HEK293 (cell line): Measurements from ENCODE around the gene SLC30A1.

Experiments
- CTCF ChIA-PET: fragments of 350-600 bp; formaldehyde crosslinking; extraction: SDS; loops from one replicate; lab custom pipeline; 2021; ENCODE audit warnings: antibody characterized with exemption; lab: Yijun Ruan, JAX
- POLR2A ChIA-PET: fragments of 300-600 bp; formaldehyde crosslinking; extraction: SDS; loops from one replicate; lab custom pipeline; 2020; ENCODE audit warnings: antibody characterized with exemption, inconsistent platforms; lab: Yijun Ruan, JAX
- H3K27ac ChIP-seq: fragments of 200-500 bp; sonication (Bioruptor generic); 2 replicates; pipeline ENCODE4 v1.5.1; 2014; ENCODE audit warnings: low read depth, low read length, control low read depth, inconsistent platforms; ENCODE audit errors: extremely low read depth
- H3K36me3 ChIP-seq, 2 experiments: fragments of 200-500 bp in 1 of 2; sonication (Bioruptor generic) in 1 of 2; 1 replicate in 1 of 2; 2 replicates in 1 of 2; pipeline ENCODE4 v1.5.1; 2014 to 2017; ENCODE audit warnings: inconsistent platforms in 2 of 2, low read length in 2 of 2; ENCODE audit not compliant: control insufficient read depth in 2 of 2, insufficient read depth in 1 of 2
- H3K4me1 ChIP-seq: fragments of 200-500 bp; sonication (Bioruptor generic); 2 replicates; pipeline ENCODE4 v1.5.1; 2014; ENCODE audit warnings: mild to moderate bottlenecking, low read length, inconsistent platforms; ENCODE audit not compliant: control insufficient read depth, insufficient read depth
- H3K4me3 ChIP-seq: 2 replicates; pipeline ENCODE4 v1.5.1; 2011; ENCODE audit warnings: low read depth, mild to moderate bottlenecking, control low read depth, low read length, moderate library complexity
- H3K9me3 ChIP-seq: fragments of 200-500 bp; sonication (Bioruptor generic); 2 replicates; pipeline ENCODE4 v1.5.1; 2014; ENCODE audit warnings: low read depth, low read length, inconsistent platforms; ENCODE audit not compliant: control insufficient read depth, insufficient read depth
- EGR2 ChIP-seq: fragments of 450-650 bp; formaldehyde crosslinking; IDR thresholded peaks from 2 replicates; pipeline ENCODE4 v1.5.1; 2016; ENCODE audit warnings: low read depth, missing biosample characterization, missing genetic modification characterization
- GLI4 ChIP-seq: fragments of 450-650 bp; formaldehyde crosslinking; IDR thresholded peaks from 2 replicates; pipeline ENCODE4 v1.5.1; 2016; ENCODE audit warnings: missing biosample characterization, missing genetic modification characterization
- HOXA7 ChIP-seq: sonication (generic); formaldehyde crosslinking; IDR thresholded peaks from 2 replicates; pipeline ENCODE4 v1.8.1; 2022; ENCODE audit warnings: missing genetic modification reagents, borderline replicate concordance
- HOXC10 ChIP-seq: sonication (generic); formaldehyde crosslinking; IDR thresholded peaks from 2 replicates; pipeline ENCODE4 v1.8.1; 2023; ENCODE audit warnings: mild to moderate bottlenecking, missing genetic modification reagents
- KLF8 ChIP-seq: fragments of 450-650 bp; formaldehyde crosslinking; IDR thresholded peaks from 2 replicates; pipeline ENCODE4 v1.5.1; 2016; ENCODE audit warnings: missing biosample characterization, missing genetic modification characterization
- PBX3 ChIP-seq: sonication (generic); formaldehyde crosslinking; IDR thresholded peaks from 2 replicates; pipeline ENCODE4 v1.8.1; 2022; ENCODE audit warnings: mild to moderate bottlenecking, moderate library complexity, missing genetic modification reagents
- TRIM28 ChIP-seq: IDR thresholded peaks from 2 replicates; pipeline ENCODE4 v1.6.1; 2011; ENCODE audit warnings: low read length, control low read depth, borderline replicate concordance
- TSHZ1 ChIP-seq: fragments of 450-650 bp; formaldehyde crosslinking; IDR thresholded peaks from 2 replicates; pipeline ENCODE4 v1.5.1; 2016; ENCODE audit warnings: missing biosample characterization, missing genetic modification characterization, borderline replicate concordance
- ZNF132 ChIP-seq: fragments of 450-650 bp; formaldehyde crosslinking; IDR thresholded peaks from 2 replicates; pipeline ENCODE4 v1.5.1; 2017; ENCODE audit warnings: missing biosample characterization, missing genetic modification characterization, borderline replicate concordance
- ZNF157 ChIP-seq: fragments of 450-650 bp; formaldehyde crosslinking; IDR thresholded peaks from 2 replicates; pipeline ENCODE4 v1.5.1; 2016; ENCODE audit warnings: missing biosample characterization, missing genetic modification characterization
- ZNF211 ChIP-seq: fragments of 450-650 bp; formaldehyde crosslinking; IDR thresholded peaks from 2 replicates; pipeline ENCODE4 v1.5.1; 2016; ENCODE audit warnings: low read depth, missing biosample characterization, missing genetic modification characterization
- ZNF324 ChIP-seq: fragments of 450-650 bp; formaldehyde crosslinking; IDR thresholded peaks from 2 replicates; pipeline ENCODE4 v1.5.1; 2016; ENCODE audit warnings: missing biosample characterization, missing genetic modification characterization
- ZNF391 ChIP-seq: fragments of 450-650 bp; formaldehyde crosslinking; IDR thresholded peaks from 2 replicates; pipeline ENCODE4 v1.5.1; 2016; ENCODE audit warnings: low read depth, missing biosample characterization, missing genetic modification characterization, borderline replicate concordance
- ZNF473 ChIP-seq: fragments of 450-650 bp; formaldehyde crosslinking; IDR thresholded peaks from 2 replicates; pipeline ENCODE4 v1.5.1; 2017; ENCODE audit warnings: missing biosample characterization, missing genetic modification characterization
- ZNF48 ChIP-seq: fragments of 450-650 bp; formaldehyde crosslinking; IDR thresholded peaks from 2 replicates; pipeline ENCODE4 v1.5.1; 2016; ENCODE audit warnings: missing biosample characterization, missing genetic modification characterization
- ZNF514 ChIP-seq: fragments of 450-650 bp; formaldehyde crosslinking; IDR thresholded peaks from 2 replicates; pipeline ENCODE4 v1.5.1; 2016; ENCODE audit warnings: missing biosample characterization, missing genetic modification characterization
- ZNF521 ChIP-seq: fragments of 450-650 bp; formaldehyde crosslinking; IDR thresholded peaks from 2 replicates; pipeline ENCODE4 v1.5.1; 2017; ENCODE audit warnings: missing biosample characterization, mild to moderate bottlenecking, missing genetic modification characterization
- ZNF600 ChIP-seq: fragments of 450-650 bp; formaldehyde crosslinking; IDR thresholded peaks from 2 replicates; pipeline ENCODE4 v1.5.1; 2016; ENCODE audit warnings: missing biosample characterization, missing genetic modification characterization
- ZNF621 ChIP-seq: fragments of 450-650 bp; formaldehyde crosslinking; IDR thresholded peaks from 2 replicates; pipeline ENCODE4 v1.5.1; 2017; ENCODE audit warnings: missing biosample characterization, missing genetic modification characterization
- ZNF658 ChIP-seq: fragments of 450-650 bp; formaldehyde crosslinking; IDR thresholded peaks from 2 replicates; pipeline ENCODE4; 2016; ENCODE audit warnings: missing biosample characterization, missing genetic modification characterization
- ZNF692 ChIP-seq: fragments of 450-650 bp; formaldehyde crosslinking; IDR thresholded peaks from 2 replicates; pipeline ENCODE4 v1.5.1; 2016; ENCODE audit warnings: missing biosample characterization, missing genetic modification characterization
- ZNF707 ChIP-seq: fragments of 450-650 bp; formaldehyde crosslinking; IDR thresholded peaks from 2 replicates; pipeline ENCODE4 v1.5.1; 2016; ENCODE audit warnings: missing biosample characterization, missing genetic modification characterization
- ZNF791 ChIP-seq: fragments of 450-650 bp; formaldehyde crosslinking; IDR thresholded peaks from 2 replicates; pipeline ENCODE4 v1.5.1; 2016; ENCODE audit warnings: missing biosample characterization, missing genetic modification characterization
- ZNF843 ChIP-seq: fragments of 450-650 bp; formaldehyde crosslinking; IDR thresholded peaks from 2 replicates; pipeline ENCODE4 v1.5.1; 2016; ENCODE audit warnings: missing biosample characterization, missing genetic modification characterization
- TF ChIP-seq, protein P1 (sequence below): fragments of 450-650 bp; formaldehyde crosslinking; IDR thresholded peaks from 2 replicates; pipeline ENCODE4 v1.5.1; 2016; ENCODE audit warnings: missing biosample characterization, missing genetic modification characterization

The SLC30A1 gene

DNA sequence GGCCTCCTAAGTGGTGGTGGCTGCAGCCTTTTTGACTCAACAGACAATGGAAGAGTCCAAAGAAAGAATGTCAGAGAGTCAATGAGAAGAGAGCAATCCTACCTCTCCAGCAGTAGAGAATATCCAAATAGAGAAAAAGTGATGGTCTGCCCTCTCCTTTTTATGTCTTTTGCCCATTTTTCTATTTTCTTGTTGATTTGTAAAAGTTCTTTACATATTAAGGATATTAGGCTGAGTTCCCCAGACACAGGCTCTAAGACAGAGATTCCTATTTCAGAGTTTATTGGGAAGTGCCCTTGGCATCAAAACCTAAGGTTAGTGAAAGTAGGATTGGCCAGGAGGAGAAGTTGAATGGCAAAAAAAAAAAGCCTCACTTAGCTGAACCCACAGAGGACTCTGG lies 20.3 kb upstream of the SLC30A1 start:
- Histone ChIP-seq H3K36me3 (no peaks in the 10 kb centered on the region), H3K9me3 (no peaks in the 10 kb centered on the region), H3K4me1 (no peaks in the 10 kb centered on the region), H3K4me3 (no peak overlapping the region), H3K27ac (no peak overlapping the region)
- TF ChIP-seq, protein P1, sequence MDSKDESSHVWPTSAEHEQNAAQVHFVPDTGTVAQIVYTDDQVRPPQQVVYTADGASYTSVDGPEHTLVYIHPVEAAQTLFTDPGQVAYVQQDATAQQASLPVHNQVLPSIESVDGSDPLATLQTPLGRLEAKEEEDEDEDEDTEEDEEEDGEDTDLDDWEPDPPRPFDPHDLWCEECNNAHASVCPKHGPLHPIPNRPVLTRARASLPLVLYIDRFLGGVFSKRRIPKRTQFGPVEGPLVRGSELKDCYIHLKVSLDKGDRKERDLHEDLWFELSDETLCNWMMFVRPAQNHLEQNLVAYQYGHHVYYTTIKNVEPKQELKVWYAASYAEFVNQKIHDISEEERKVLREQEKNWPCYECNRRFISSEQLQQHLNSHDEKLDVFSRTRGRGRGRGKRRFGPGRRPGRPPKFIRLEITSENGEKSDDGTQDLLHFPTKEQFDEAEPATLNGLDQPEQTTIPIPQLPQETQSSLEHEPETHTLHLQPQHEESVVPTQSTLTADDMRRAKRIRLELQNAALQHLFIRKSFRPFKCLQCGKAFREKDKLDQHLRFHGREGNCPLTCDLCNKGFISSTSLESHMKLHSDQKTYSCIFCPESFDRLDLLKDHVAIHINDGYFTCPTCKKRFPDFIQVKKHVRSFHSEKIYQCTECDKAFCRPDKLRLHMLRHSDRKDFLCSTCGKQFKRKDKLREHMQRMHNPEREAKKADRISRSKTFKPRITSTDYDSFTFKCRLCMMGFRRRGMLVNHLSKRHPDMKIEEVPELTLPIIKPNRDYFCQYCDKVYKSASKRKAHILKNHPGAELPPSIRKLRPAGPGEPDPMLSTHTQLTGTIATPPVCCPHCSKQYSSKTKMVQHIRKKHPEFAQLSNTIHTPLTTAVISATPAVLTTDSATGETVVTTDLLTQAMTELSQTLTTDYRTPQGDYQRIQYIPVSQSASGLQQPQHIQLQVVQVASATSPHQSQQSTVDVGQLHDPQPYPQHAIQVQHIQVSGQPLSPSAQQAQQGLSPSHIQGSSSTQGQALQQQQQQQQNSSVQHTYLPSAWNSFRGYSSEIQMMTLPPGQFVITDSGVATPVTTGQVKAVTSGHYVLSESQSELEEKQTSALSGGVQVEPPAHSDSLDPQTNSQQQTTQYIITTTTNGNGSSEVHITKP (tag by site-specific recombination) = no peak
- TF ChIP-seq ZNF132 (tag by site-specific recombination) = no peak
- no peak for TF ChIP-seq ZNF791 (tag by site-specific recombination)
- TF ChIP-seq ZNF843 (tag by site-specific recombination) = no peak
- no peak for TF ChIP-seq HOXC10
- no peak for TF ChIP-seq ZNF658 (tag by site-specific recombination)
- no peak for TF ChIP-seq ZNF157 (tag by site-specific recombination)
- no peak for TF ChIP-seq KLF8
- TF ChIP-seq TSHZ1 = no peak
- TF ChIP-seq ZNF211 (tag by site-specific recombination) = no peak
- TF ChIP-seq ZNF514 (tag by site-specific recombination) = no peak
- TF ChIP-seq ZNF48 = no peak
- no peak for TF ChIP-seq EGR2 (tag by site-specific recombination)
- ChIA-PET POLR2A (no interaction called here), CTCF (no interaction called here)

GRCh38 chr1:211598514-211598913 lies 19.6 kb upstream of the SLC30A1 start:
- H3K4me1 ChIP-seq = no peaks in the 10 kb centered on the region
- ChIA-PET CTCF (no interaction called here), POLR2A (no interaction called here)
- TF ChIP-seq GLI4 = no peak
- TF ChIP-seq ZNF324 (tag by site-specific recombination) = no peak
- no peak for TF ChIP-seq ZNF391
- no peak for TF ChIP-seq ZNF692
- TF ChIP-seq ZNF48 = no peak
- TF ChIP-seq ZNF157 (tag by site-specific recombination) = no peak
- TF ChIP-seq ZNF707 (tag by site-specific recombination) = no peak
- TF ChIP-seq PBX3 (CRISPR knock-in tag) = no peak
- no peak for TF ChIP-seq ZNF473
- no peak for TF ChIP-seq ZNF621 (tag by site-specific recombination)
- TF ChIP-seq ZNF658 (tag by site-specific recombination) = no peak
- TF ChIP-seq HOXA7 = no peak
- TF ChIP-seq TRIM28 = no peak
- no peak for TF ChIP-seq ZNF600 (tag by site-specific recombination)
- no peak for TF ChIP-seq ZNF521

More at GRCh38 chr1:211598514-211598913, 19.6 kb upstream of the SLC30A1 start:
- no peaks in the 10 kb centered on the region for H3K9me3 ChIP-seq
- H3K36me3 ChIP-seq = no peaks in the 10 kb centered on the region
- H3K27ac ChIP-seq = no peak overlapping the region
- H3K4me3 ChIP-seq = no peak overlapping the region
